HEK293 (cell line): ENCODE data around the gene CLCN2.

ENCODE experiments used
- CTCF ChIA-PET: fragments of 350-600 bp; formaldehyde crosslinking; extraction: SDS; loops from one replicate; lab custom pipeline; 2021; ENCODE audit warnings: antibody characterized with exemption; lab: Yijun Ruan, JAX
- POLR2A ChIA-PET: fragments of 300-600 bp; formaldehyde crosslinking; extraction: SDS; loops from one replicate; lab custom pipeline; 2020; ENCODE audit warnings: antibody characterized with exemption, inconsistent platforms; lab: Yijun Ruan, JAX
- H3K27ac ChIP-seq: fragments of 200-500 bp; sonication (Bioruptor generic); 2 replicates; pipeline ENCODE4 v1.5.1; 2014; ENCODE audit warnings: low read depth, low read length, control low read depth, inconsistent platforms; ENCODE audit errors: extremely low read depth
- H3K36me3 ChIP-seq, 2 experiments: fragments of 200-500 bp in 1 of 2; sonication (Bioruptor generic) in 1 of 2; 1 replicate in 1 of 2; 2 replicates in 1 of 2; pipeline ENCODE4 v1.5.1; 2014 to 2017; ENCODE audit warnings: inconsistent platforms in 2 of 2, low read length in 2 of 2; ENCODE audit not compliant: control insufficient read depth in 2 of 2, insufficient read depth in 1 of 2
- H3K4me1 ChIP-seq: fragments of 200-500 bp; sonication (Bioruptor generic); 2 replicates; pipeline ENCODE4 v1.5.1; 2014; ENCODE audit warnings: mild to moderate bottlenecking, low read length, inconsistent platforms; ENCODE audit not compliant: control insufficient read depth, insufficient read depth
- H3K4me3 ChIP-seq: 2 replicates; pipeline ENCODE4 v1.5.1; 2011; ENCODE audit warnings: low read depth, mild to moderate bottlenecking, control low read depth, low read length, moderate library complexity
- H3K9me3 ChIP-seq: fragments of 200-500 bp; sonication (Bioruptor generic); 2 replicates; pipeline ENCODE4 v1.5.1; 2014; ENCODE audit warnings: low read depth, low read length, inconsistent platforms; ENCODE audit not compliant: control insufficient read depth, insufficient read depth
- GLI4 ChIP-seq: fragments of 450-650 bp; formaldehyde crosslinking; IDR thresholded peaks from 2 replicates; pipeline ENCODE4 v1.5.1; 2016; ENCODE audit warnings: missing biosample characterization, missing genetic modification characterization
- GLIS1 ChIP-seq: fragments of 450-650 bp; formaldehyde crosslinking; IDR thresholded peaks from 2 replicates; pipeline ENCODE4 v1.5.1; 2016; ENCODE audit warnings: missing biosample characterization, missing genetic modification characterization
- GLIS2 ChIP-seq: fragments of 450-650 bp; formaldehyde crosslinking; IDR thresholded peaks from 2 replicates; pipeline ENCODE4 v1.5.1; 2016; ENCODE audit warnings: missing biosample characterization, missing genetic modification characterization
- KLF16 ChIP-seq: fragments of 450-650 bp; formaldehyde crosslinking; IDR thresholded peaks from 2 replicates; pipeline ENCODE4 v1.5.1; 2017; ENCODE audit warnings: missing biosample characterization, missing genetic modification characterization
- KLF17 ChIP-seq: fragments of 450-650 bp; formaldehyde crosslinking; IDR thresholded peaks from 2 replicates; pipeline ENCODE4 v1.5.1; 2016; ENCODE audit warnings: missing biosample characterization, missing genetic modification characterization
- PRDM4 ChIP-seq: fragments of 450-650 bp; formaldehyde crosslinking; IDR thresholded peaks from 2 replicates; pipeline ENCODE4 v1.5.1; 2017; ENCODE audit warnings: missing biosample characterization, missing genetic modification characterization
- RBAK ChIP-seq: fragments of 450-650 bp; formaldehyde crosslinking; IDR thresholded peaks from 2 replicates; pipeline ENCODE4 v1.5.1; 2016; ENCODE audit warnings: missing biosample characterization, missing genetic modification characterization
- REPIN1 ChIP-seq: fragments of 450-650 bp; formaldehyde crosslinking; IDR thresholded peaks from 2 replicates; pipeline ENCODE4 v1.5.1; 2017; ENCODE audit warnings: missing biosample characterization, missing genetic modification characterization, low read depth
- SP2 ChIP-seq: fragments of 450-650 bp; formaldehyde crosslinking; IDR thresholded peaks from 2 replicates; pipeline ENCODE4 v1.5.1; 2016; ENCODE audit warnings: missing biosample characterization, missing genetic modification characterization
- WT1 ChIP-seq: fragments of 450-650 bp; formaldehyde crosslinking; IDR thresholded peaks from 2 replicates; pipeline ENCODE4 v1.5.1; 2016; ENCODE audit warnings: missing biosample characterization, missing genetic modification characterization
- YY2 ChIP-seq: fragments of 450-650 bp; formaldehyde crosslinking; IDR thresholded peaks from 2 replicates; pipeline ENCODE4 v1.5.1; 2016; ENCODE audit warnings: missing biosample characterization, missing genetic modification characterization
- ZFP69B ChIP-seq: fragments of 450-650 bp; formaldehyde crosslinking; IDR thresholded peaks from 2 replicates; pipeline ENCODE4 v1.5.1; 2016; ENCODE audit warnings: missing biosample characterization, missing genetic modification characterization
- ZNF133 ChIP-seq: fragments of 450-650 bp; formaldehyde crosslinking; IDR thresholded peaks from 2 replicates; pipeline ENCODE4 v1.5.1; 2016; ENCODE audit warnings: missing biosample characterization, missing genetic modification characterization
- ZNF146 ChIP-seq: fragments of 450-650 bp; formaldehyde crosslinking; IDR thresholded peaks from 2 replicates; pipeline ENCODE4 v1.5.1; 2016; ENCODE audit warnings: missing biosample characterization, missing genetic modification characterization
- ZNF169 ChIP-seq: fragments of 450-650 bp; formaldehyde crosslinking; IDR thresholded peaks from 2 replicates; pipeline ENCODE4 v1.5.1; 2016; ENCODE audit warnings: missing biosample characterization, missing genetic modification characterization
- ZNF184 ChIP-seq: fragments of 450-650 bp; IDR thresholded peaks from 2 replicates; pipeline ENCODE4 v1.5.1; 2018; ENCODE audit warnings: missing biosample characterization, mild to moderate bottlenecking, missing genetic modification characterization
- ZNF202 ChIP-seq: fragments of 450-650 bp; formaldehyde crosslinking; IDR thresholded peaks from 2 replicates; pipeline ENCODE4 v1.5.1; 2016; ENCODE audit warnings: missing biosample characterization, missing genetic modification characterization, borderline replicate concordance
- ZNF514 ChIP-seq: fragments of 450-650 bp; formaldehyde crosslinking; IDR thresholded peaks from 2 replicates; pipeline ENCODE4 v1.5.1; 2016; ENCODE audit warnings: missing biosample characterization, missing genetic modification characterization
- ZNF600 ChIP-seq: fragments of 450-650 bp; formaldehyde crosslinking; IDR thresholded peaks from 2 replicates; pipeline ENCODE4 v1.5.1; 2016; ENCODE audit warnings: missing biosample characterization, missing genetic modification characterization
- ZNF623 ChIP-seq: fragments of 450-650 bp; formaldehyde crosslinking; IDR thresholded peaks from 2 replicates; pipeline ENCODE4 v1.5.1; 2016; ENCODE audit warnings: missing biosample characterization, missing genetic modification characterization
- ZNF626 ChIP-seq: fragments of 450-650 bp; sonication (Bioruptor Pico); formaldehyde crosslinking; IDR thresholded peaks from 2 replicates; pipeline ENCODE4 v1.5.1; 2018; ENCODE audit warnings: missing biosample characterization, missing genetic modification characterization, inconsistent platforms
- ZNF629 ChIP-seq: fragments of 450-650 bp; formaldehyde crosslinking; IDR thresholded peaks from 2 replicates; pipeline ENCODE4 v1.5.1; 2017; ENCODE audit warnings: missing biosample characterization, missing genetic modification characterization
- ZNF654 ChIP-seq: fragments of 450-650 bp; formaldehyde crosslinking; IDR thresholded peaks from 2 replicates; pipeline ENCODE4 v1.5.1; 2016; ENCODE audit warnings: low read depth, missing biosample characterization, missing genetic modification characterization
- ZNF664 ChIP-seq: fragments of 450-650 bp; formaldehyde crosslinking; IDR thresholded peaks from 2 replicates; pipeline ENCODE4 v1.5.1; 2016; ENCODE audit warnings: missing biosample characterization, missing genetic modification characterization
- ZNF777 ChIP-seq: fragments of 450-650 bp; formaldehyde crosslinking; IDR thresholded peaks from 2 replicates; pipeline ENCODE4 v1.5.1; 2017; ENCODE audit warnings: missing biosample characterization, missing genetic modification characterization, borderline replicate concordance
- ZSCAN16 ChIP-seq: fragments of 450-650 bp; formaldehyde crosslinking; IDR thresholded peaks from 2 replicates; pipeline ENCODE4 v1.5.1; 2016; ENCODE audit warnings: missing biosample characterization, missing genetic modification characterization
- TF ChIP-seq, protein P1 (sequence below): fragments of 450-650 bp; formaldehyde crosslinking; IDR thresholded peaks from 2 replicates; pipeline ENCODE4 v1.5.1; 2016; ENCODE audit warnings: missing biosample characterization, missing genetic modification characterization

Gene CLCN2

DNA sequence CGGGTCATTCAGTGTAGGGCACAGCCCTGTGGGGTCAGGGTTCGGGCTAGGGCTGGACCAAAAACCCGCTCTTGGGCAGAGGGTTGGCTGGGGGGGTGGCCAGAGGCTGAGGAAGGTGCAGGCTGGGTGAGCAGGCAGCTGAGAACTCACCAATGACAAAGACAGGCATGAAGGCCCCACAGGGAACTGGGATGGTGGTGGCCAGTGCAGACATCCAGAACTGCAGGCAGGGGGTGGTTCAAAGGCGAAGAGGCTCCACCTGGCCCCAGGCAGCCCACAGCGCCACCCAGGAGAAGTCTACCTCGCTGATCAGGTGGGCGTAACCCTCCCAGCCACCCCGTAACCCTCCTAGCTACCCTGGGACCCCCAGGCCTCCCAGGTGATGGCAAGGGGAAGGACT lies 6.7 kb downstream of the CLCN2 start:
- Histone ChIP-seq H3K36me3 (peaks cover 0 to 77% of the 10 kb centered on the region in 2 experiments; a peak in 1 of 3 replicates), H3K4me1 (no peaks in the 10 kb centered on the region), H3K4me3 (no peak overlapping the region), H3K27ac (no peak overlapping the region), H3K9me3 (no peaks in the 10 kb centered on the region)
- TF ChIP-seq GLI4 (tag by site-specific recombination) (no peak), ZNF169 (tag by site-specific recombination) (no peak), ZNF777 (tag by site-specific recombination) (no peak), ZNF146 (no peak), PRDM4 (no peak), SP2 (tag by site-specific recombination) (no peak), ZNF664 (tag by site-specific recombination) (no peak), GLIS2 (tag by site-specific recombination) (peak; percentile 25; the same call in 1 of the 2 replicates), ZNF202 (tag by site-specific recombination) (no peak), ZNF600 (tag by site-specific recombination) (0 out of 2 replicates have a peak, but pooled peaks have one; percentile 17), KLF17 (tag by site-specific recombination) (no peak), ZNF184 (tag by site-specific recombination) (no peak), ZNF623 (tag by site-specific recombination) (no peak), GLIS1 (tag by site-specific recombination) (peak; percentile 45), KLF16 (tag by site-specific recombination) (no peak), ZFP69B (tag by site-specific recombination) (no peak), ZNF629 (tag by site-specific recombination) (no peak), WT1 (tag by site-specific recombination) (no peak), ZNF514 (no peak), ZSCAN16 (tag by site-specific recombination) (no peak), ZNF626 (tag by site-specific recombination) (no peak), YY2 (tag by site-specific recombination) (no peak), REPIN1 (no peak), RBAK (tag by site-specific recombination) (no peak), ZNF654 (tag by site-specific recombination) (no peak), ZNF133 (tag by site-specific recombination) (no peak)
- TF ChIP-seq, protein P1, sequence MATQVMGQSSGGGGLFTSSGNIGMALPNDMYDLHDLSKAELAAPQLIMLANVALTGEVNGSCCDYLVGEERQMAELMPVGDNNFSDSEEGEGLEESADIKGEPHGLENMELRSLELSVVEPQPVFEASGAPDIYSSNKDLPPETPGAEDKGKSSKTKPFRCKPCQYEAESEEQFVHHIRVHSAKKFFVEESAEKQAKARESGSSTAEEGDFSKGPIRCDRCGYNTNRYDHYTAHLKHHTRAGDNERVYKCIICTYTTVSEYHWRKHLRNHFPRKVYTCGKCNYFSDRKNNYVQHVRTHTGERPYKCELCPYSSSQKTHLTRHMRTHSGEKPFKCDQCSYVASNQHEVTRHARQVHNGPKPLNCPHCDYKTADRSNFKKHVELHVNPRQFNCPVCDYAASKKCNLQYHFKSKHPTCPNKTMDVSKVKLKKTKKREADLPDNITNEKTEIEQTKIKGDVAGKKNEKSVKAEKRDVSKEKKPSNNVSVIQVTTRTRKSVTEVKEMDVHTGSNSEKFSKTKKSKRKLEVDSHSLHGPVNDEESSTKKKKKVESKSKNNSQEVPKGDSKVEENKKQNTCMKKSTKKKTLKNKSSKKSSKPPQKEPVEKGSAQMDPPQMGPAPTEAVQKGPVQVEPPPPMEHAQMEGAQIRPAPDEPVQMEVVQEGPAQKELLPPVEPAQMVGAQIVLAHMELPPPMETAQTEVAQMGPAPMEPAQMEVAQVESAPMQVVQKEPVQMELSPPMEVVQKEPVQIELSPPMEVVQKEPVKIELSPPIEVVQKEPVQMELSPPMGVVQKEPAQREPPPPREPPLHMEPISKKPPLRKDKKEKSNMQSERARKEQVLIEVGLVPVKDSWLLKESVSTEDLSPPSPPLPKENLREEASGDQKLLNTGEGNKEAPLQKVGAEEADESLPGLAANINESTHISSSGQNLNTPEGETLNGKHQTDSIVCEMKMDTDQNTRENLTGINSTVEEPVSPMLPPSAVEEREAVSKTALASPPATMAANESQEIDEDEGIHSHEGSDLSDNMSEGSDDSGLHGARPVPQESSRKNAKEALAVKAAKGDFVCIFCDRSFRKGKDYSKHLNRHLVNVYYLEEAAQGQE (tag by site-specific recombination) = no peak
- CTCF ChIA-PET = interaction anchor here (0.8 to 2.9 kb wide), 6 partner anchors 8 to 186 kb away, joined by 3 to 15 read pairs (median 4); no protein-coding TSS in a partner anchor
- POLR2A ChIA-PET = interaction anchor here (0.7 kb wide), 1 partner anchor 12 kb away, joined by 3 read pairs; no protein-coding TSS in a partner anchor
